SK-N-SH (cell line): Measurements from ENCODE around the gene C10orf62. TPM values are rescaled to one million over a fixed set of nuclear protein-coding genes. Genes with fewer than 3 reads are reported as not detected.

Source experiments
- CTCF ChIA-PET: fragments of 300-600, 350-600 bp; formaldehyde crosslinking; extraction: SDS; loops from one replicate; lab custom pipeline; 2021; lab: Yijun Ruan, JAX
- POLR2A ChIA-PET: fragments of 350-600 bp; sonication (Branson Sonifier 250); formaldehyde crosslinking; extraction: SDS; loops from one replicate; lab custom pipeline; 2020; ENCODE audit warnings: antibody characterized with exemption, inconsistent platforms; lab: Yijun Ruan, JAX
- DNase-seq: peaks from one replicate; pipeline ENCODE4 v3.0.0; 2012
- H2AFZ ChIP-seq: fragments of 200-600 bp; sonication (generic); 2 replicates; pipeline ENCODE4 v1.8.1; 2016; ENCODE audit warnings: antibody characterized with exemption, mild to moderate bottlenecking, low read depth
- H3F3A ChIP-seq: fragments of 200-600 bp; sonication (generic); replicated peaks from 2 replicates; pipeline ENCODE3; 2016; ENCODE audit warnings: antibody characterized with exemption, mild to moderate bottlenecking; ENCODE audit not compliant: insufficient read depth
- H3K27ac ChIP-seq, 2 experiments: fragments of 200-500 bp in 1 of 2; fragments of 200-600 bp in 1 of 2; sonication (Bioruptor generic) in 1 of 2; sonication (generic), shearing (Covaris generic) in 1 of 2; 2 replicates each; pipeline versions ENCODE4 v1.5.1 to v1.6.1; 2014 to 2016; ENCODE audit warnings: low read depth in 2 of 2, inconsistent platforms in 1 of 2, low read length in 1 of 2, mild to moderate bottlenecking in 1 of 2, mixed read lengths in 1 of 2
- H3K27me3 ChIP-seq: fragments of 200-600 bp; sonication (generic), shearing (Covaris generic); 2 replicates; pipeline ENCODE4 v1.6.1; 2016; ENCODE audit warnings: mixed run types; ENCODE audit not compliant: insufficient read depth
- H3K36me3 ChIP-seq, 2 experiments: fragments of 200-500 bp in 1 of 2; fragments of 200-600 bp in 1 of 2; sonication (Bioruptor generic) in 1 of 2; sonication (generic) in 1 of 2; replicated peaks in 1 of 2; 2 replicates each; pipeline versions ENCODE3 to v1.5.1; 2014 to 2016; ENCODE audit warnings: low read length in 1 of 2, mild to moderate bottlenecking in 1 of 2; ENCODE audit not compliant: insufficient read depth in 2 of 2, control insufficient read depth in 1 of 2
- H3K4me1 ChIP-seq, 2 experiments: fragments of 200-500 bp in 1 of 2; fragments of 200-600 bp in 1 of 2; sonication (Bioruptor generic) in 1 of 2; sonication (generic), shearing (Covaris generic) in 1 of 2; 2 replicates each; pipeline versions ENCODE4 v1.5.1 to v1.6.1; 2014 to 2016; ENCODE audit warnings: low read depth in 1 of 2, low read length in 1 of 2, mixed run types in 1 of 2; ENCODE audit not compliant: insufficient read depth in 2 of 2, control insufficient read depth in 1 of 2
- H3K4me2 ChIP-seq: fragments of 200-600 bp; sonication (generic), shearing (Covaris generic); 2 replicates; pipeline ENCODE4 v1.6.1; 2017; ENCODE audit warnings: mixed run types
- H3K4me3 ChIP-seq, 2 experiments: fragments of 200-500 bp in 1 of 2; fragments of 200-600 bp in 1 of 2; sonication (Bioruptor generic) in 1 of 2; sonication (generic), shearing (Covaris generic) in 1 of 2; 2 replicates each; pipeline versions ENCODE4 v1.5.1 to v1.8.1; 2014 to 2016; ENCODE audit warnings: low read depth in 2 of 2, inconsistent platforms in 1 of 2, low read length in 1 of 2, mild to moderate bottlenecking in 1 of 2, mixed read lengths in 1 of 2, moderate library complexity in 1 of 2
- H3K79me2 ChIP-seq: fragments of 200-600 bp; sonication (generic); 2 replicates; pipeline ENCODE4 v1.8.1; 2017; ENCODE audit warnings: mild to moderate bottlenecking; ENCODE audit not compliant: insufficient read depth
- H3K9ac ChIP-seq: fragments of 200-600 bp; sonication (generic); 2 replicates; pipeline ENCODE4 v1.6.1; 2017; ENCODE audit warnings: mixed run types
- H3K9me2 ChIP-seq: fragments of 200-600 bp; sonication (generic); 2 replicates; pipeline ENCODE4 v1.6.1; 2017; ENCODE audit warnings: mixed run types
- H3K9me3 ChIP-seq: fragments of 200-600 bp; sonication (generic); 2 replicates; pipeline ENCODE4 v1.6.1; 2017; ENCODE audit warnings: mixed run types, mild to moderate bottlenecking, moderate library complexity
- H4K20me1 ChIP-seq: fragments of 200-600 bp; sonication (generic); 2 replicates; pipeline ENCODE4 v1.6.1; 2017; ENCODE audit warnings: mild to moderate bottlenecking, mixed run types; ENCODE audit not compliant: insufficient read depth
- ELF1 ChIP-seq: IDR thresholded peaks from 2 replicates; pipeline ENCODE4 v1.4.0; 2012
- EP300 ChIP-seq, 2 experiments: IDR thresholded peaks; 2 replicates each; pipeline versions ENCODE4 v1.4.0 to v1.6.1; 2012; ENCODE audit warnings: borderline replicate concordance in 1 of 2, low read depth in 1 of 2, low read length in 1 of 2
- EZH2phosphoT487 ChIP-seq: fragments of 200-600 bp; sonication (generic); IDR thresholded peaks from 2 replicates; pipeline ENCODE4 v1.6.1; 2017; ENCODE audit warnings: low read depth, mixed run types, mild to moderate bottlenecking, antibody characterized with exemption, moderate library complexity, borderline replicate concordance
- FOSL2 ChIP-seq: IDR thresholded peaks from 2 replicates; pipeline ENCODE4 v1.4.0; 2012; ENCODE audit warnings: low read depth, mild to moderate bottlenecking, moderate library complexity, borderline replicate concordance
- GATA2 ChIP-seq: sonication (generic); formaldehyde crosslinking; IDR thresholded peaks from 2 replicates; pipeline ENCODE4 v1.5.0; 2020; ENCODE audit warnings: mild to moderate bottlenecking, missing genetic modification reagents
- JUND ChIP-seq: IDR thresholded peaks from 2 replicates; pipeline ENCODE4 v1.4.0; 2012
- MAX ChIP-seq: IDR thresholded peaks from 2 replicates; pipeline ENCODE4 v1.4.0; 2012; ENCODE audit warnings: low read depth
- MXI1 ChIP-seq: IDR thresholded peaks from 2 replicates; pipeline ENCODE4 v1.6.1; 2012; ENCODE audit warnings: mild to moderate bottlenecking, low read depth, low read length, improper control_type of control experiment
- NFIC ChIP-seq: IDR thresholded peaks from 2 replicates; pipeline ENCODE4 v1.4.0; 2012; ENCODE audit warnings: borderline replicate concordance
- PBX3 ChIP-seq: IDR thresholded peaks from 2 replicates; pipeline ENCODE4; 2012
- RAD21 ChIP-seq: IDR thresholded peaks from 2 replicates; pipeline ENCODE4 v1.6.1; 2012; ENCODE audit warnings: mild to moderate bottlenecking, low read length
- RCOR1 ChIP-seq: fragments of 150-350 bp; IDR thresholded peaks from 2 replicates; pipeline ENCODE4 v1.6.1; 2017; ENCODE audit warnings: antibody characterized with exemption, low read length
- RXRA ChIP-seq: IDR thresholded peaks from 2 replicates; pipeline ENCODE4 v1.4.0; 2012; ENCODE audit warnings: low read depth, mild to moderate bottlenecking, borderline replicate concordance
- TAF1 ChIP-seq: IDR thresholded peaks from 2 replicates; pipeline ENCODE4 v1.6.1; 2012; ENCODE audit warnings: low read depth, mild to moderate bottlenecking, low read length, moderate library complexity, borderline replicate concordance
- TEAD4 ChIP-seq: IDR thresholded peaks from 2 replicates; pipeline ENCODE4 v1.4.0; 2012; ENCODE audit warnings: mild to moderate bottlenecking, borderline replicate concordance; ENCODE audit not compliant: insufficient read depth
- USF1 ChIP-seq: IDR thresholded peaks from 2 replicates; pipeline ENCODE4 v1.4.0; 2012; ENCODE audit warnings: low read depth, borderline replicate concordance
- USF2 ChIP-seq: fragments of 150-350 bp; IDR thresholded peaks from 2 replicates; pipeline ENCODE4 v1.6.1; 2017; ENCODE audit warnings: antibody characterized with exemption, low read length, low read depth, borderline replicate concordance
- ZBTB33 ChIP-seq: IDR thresholded peaks from 2 replicates; pipeline ENCODE4 v1.4.0; 2012; ENCODE audit warnings: low read depth, borderline replicate concordance
- WGBS: methylation state at CpG from one replicate; pipeline ENCODE4 v1.1.6; 2017; ENCODE audit warnings: low lambda C conversion rate; 5-methylcytosine and 5-hydroxymethylcytosine counted together
- polyA plus RNA-seq, 3 experiments: library from polyadenylated mRNA; depleted of rRNA; stranded (reverse); fragments of >200 nt; gene quantifications; 2 replicates each; pipeline ENCODE4 v1.2.3, GENCODE V29; 2012

The C10orf62 gene
- polyA plus RNA-seq, 1 of the 3 experiments (the other 2 are of a cell fraction), result 0.07 TPM

- CTCF ChIA-PET, result interaction anchor here (1.8 to 4.1 kb wide), 2 partner anchors 10 to 13 kb away, joined by 4 to 16 read pairs; no protein-coding TSS in a partner anchor
- H4K20me1 ChIP-seq, result no peaks in the 10 kb centered on the region
- H3K4me3 ChIP-seq, result no peak overlapping the region
- POLR2A ChIA-PET, result no interaction called here
- no peaks in the 10 kb centered on the region for H3K27me3 ChIP-seq
- H3K36me3 ChIP-seq, result no peaks in the 10 kb centered on the region
- peaks cover 31% of the 10 kb centered on the region for H3F3A ChIP-seq
- no peaks in the 10 kb centered on the region for H3K79me2 ChIP-seq
- H2AFZ ChIP-seq, result no peak overlapping the region
- no peaks in the 10 kb centered on the region for H3K9me3 ChIP-seq
- no peak overlapping the region for H3K4me2 ChIP-seq
- no peak for DNase-seq
- no peak for TF ChIP-seq RCOR1
- no peak for TF ChIP-seq JUND
- no peak for TF ChIP-seq EZH2phosphoT487
- no peak for TF ChIP-seq ELF1
- no peak for TF ChIP-seq RAD21
- TF ChIP-seq PBX3, result no peak
- TF ChIP-seq USF1, result no peak
- no peak for TF ChIP-seq TEAD4
- no peak overlapping the region for H3K27ac ChIP-seq
- peaks cover 9 to 18% of the 10 kb centered on the region in 2 experiments; a peak in 3 of 4 replicates for H3K4me1 ChIP-seq
- WGBS, result 96% methylated on average over 6 of the region's 6 CpGs
- H3K9ac ChIP-seq, result no peak overlapping the region
- H3K9me2 ChIP-seq, result no peaks in the 10 kb centered on the region
Measured at GRCh38 chr10:97599272-97599619, 9.7 kb downstream of the C10orf62 start.

- Histone ChIP-seq H2AFZ (no peak overlapping the region), H4K20me1 (no peaks in the 10 kb centered on the region), H3K9me3 (no peaks in the 10 kb centered on the region), H3K9me2 (no peaks in the 10 kb centered on the region), H3K9ac (no peak overlapping the region), H3K36me3 (no peaks in the 10 kb centered on the region), H3K4me3 (no peak overlapping the region), H3K79me2 (no peaks in the 10 kb centered on the region), H3K27ac (no peak overlapping the region), H3F3A (peaks cover 19% of the 10 kb centered on the region), H3K27me3 (no peaks in the 10 kb centered on the region), H3K4me2 (no peak overlapping the region), H3K4me1 (peaks cover 9 to 14% of the 10 kb centered on the region in 2 experiments; a peak in 3 of 4 replicates)
- no peak for DNase-seq
- 100% methylated on average over 1 of the region's 1 CpG for whole genome bisulfite sequencing
- CTCF ChIA-PET, result interaction anchor here (1.0 to 1.8 kb wide), 4 partner anchors 9 to 28 kb away, joined by 3 to 9 read pairs (median 4); partner anchors contain the start of gene ANKRD2
- POLR2A ChIA-PET, result no interaction called here
- TF ChIP-seq FOSL2 (no peak), NFIC (no peak), EP300 (IDR thresholded peaks at IDR 0.05; ENCODE audit: borderline replicate concordance in 1 of 2, low read depth in 1 of 2, low read length in 1 of 2) (no peak), USF2 (no peak), USF1 (no peak), TAF1 (no peak), ELF1 (no peak), MXI1 (no peak), GATA2 (CRISPR knock-in tag) (no peak), MAX (no peak), RXRA (no peak), ZBTB33 (no peak)
Measured at GRCh38 chr10:97600616-97601015, 11.1 kb downstream of the C10orf62 start.
